Large intestine (tissue), 3 donors: Measurements from ENCODE around the gene GLI2. TPM values are rescaled to one million over a fixed set of nuclear protein-coding genes. Genes with fewer than 3 reads are reported as not detected.

ENCODE experiments used
- DNase-seq, 2 donors: peaks; one replicate each; pipeline versions ENCODE4 v3.0.0 to v3.0.0-alpha.2; 2013
- H3K27ac ChIP-seq: one replicate; pipeline ENCODE4 v1.5.1; 2013; ENCODE audit warnings: low read length
- H3K27me3 ChIP-seq: 2 replicates; pipeline ENCODE4 v1.6.1; 2013; ENCODE audit warnings: low read length; ENCODE audit not compliant: control insufficient read depth, insufficient read depth
- H3K36me3 ChIP-seq: 2 replicates; pipeline ENCODE4 v1.6.1; 2013; ENCODE audit warnings: low read length; ENCODE audit not compliant: control insufficient read depth, insufficient read depth
- H3K4me1 ChIP-seq: one replicate; pipeline ENCODE4 v1.6.1; 2013; ENCODE audit warnings: low read length; ENCODE audit not compliant: control insufficient read depth, insufficient read depth
- H3K4me3 ChIP-seq: one replicate; pipeline ENCODE4 v1.5.1; 2013; ENCODE audit warnings: low read length
- H3K9me3 ChIP-seq: one replicate; pipeline ENCODE4 v1.6.1; 2013; ENCODE audit warnings: mild to moderate bottlenecking, low read depth, low read length, moderate library complexity; ENCODE audit not compliant: control insufficient read depth
- WGBS: methylation state at CpG from one replicate; pipeline ENCODE4 v1.1.5; 2013; ENCODE audit warnings: low lambda C conversion rate; ENCODE audit not compliant: insufficient coverage; 5-methylcytosine and 5-hydroxymethylcytosine counted together
- polyA plus RNA-seq: library from polyadenylated mRNA; unstranded; fragments of 120-200 nt; gene quantifications from one replicate; pipeline ENCODE4 v1.2.1, GENCODE V29; 2013

The GLI2 gene
- polyA plus RNA-seq, 1 donor, result 4.1 TPM

DNA sequence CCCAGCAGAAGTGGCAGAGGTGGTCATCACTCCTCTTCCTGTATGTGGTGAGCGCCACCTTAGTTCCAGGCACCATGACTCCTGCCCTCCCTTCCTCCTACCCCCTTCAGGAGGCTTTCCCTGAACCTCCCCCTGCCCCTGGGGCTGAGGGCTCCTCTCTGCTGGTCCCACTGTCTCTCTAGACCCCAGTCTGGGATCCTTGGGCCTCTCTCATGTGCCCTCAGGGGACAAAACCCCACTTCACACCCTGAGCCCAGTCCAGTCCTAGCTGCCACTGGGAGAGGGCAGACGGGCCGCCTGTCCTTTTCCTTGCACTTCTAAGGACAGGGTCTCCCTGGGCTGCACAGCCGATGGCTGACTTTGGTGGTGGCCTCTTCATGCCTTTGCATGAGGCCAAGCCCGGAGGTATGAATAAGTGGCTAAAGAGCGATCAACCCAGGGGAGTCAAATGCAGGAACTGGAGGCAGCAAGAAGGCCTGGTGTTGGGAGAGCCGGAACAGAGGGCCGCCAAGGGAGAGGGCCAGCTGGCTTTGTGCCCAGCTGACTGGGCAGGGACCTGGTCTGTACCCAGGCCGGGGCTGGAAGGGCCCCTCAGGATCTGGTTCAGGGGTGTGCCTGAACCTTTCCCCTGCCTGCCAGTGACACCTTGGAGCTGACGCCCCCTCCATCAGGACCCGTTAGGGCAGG, 29.5 kb downstream of the GLI2 start:
- no peaks in the 10 kb centered on the region for H3K9me3 ChIP-seq
- DNase-seq, result no peak
- WGBS, result no CpG with 5 or more reads among the region's 11 CpGs
- H3K36me3 ChIP-seq, result no peaks in the 10 kb centered on the region
- peak overlapping the region; percentile 56 for H3K27ac ChIP-seq
- H3K4me3 ChIP-seq, result no peak overlapping the region
- peaks cover 7% of the 10 kb centered on the region for H3K4me1 ChIP-seq
- H3K27me3 ChIP-seq, result peaks cover 7% of the 10 kb centered on the region

DNA sequence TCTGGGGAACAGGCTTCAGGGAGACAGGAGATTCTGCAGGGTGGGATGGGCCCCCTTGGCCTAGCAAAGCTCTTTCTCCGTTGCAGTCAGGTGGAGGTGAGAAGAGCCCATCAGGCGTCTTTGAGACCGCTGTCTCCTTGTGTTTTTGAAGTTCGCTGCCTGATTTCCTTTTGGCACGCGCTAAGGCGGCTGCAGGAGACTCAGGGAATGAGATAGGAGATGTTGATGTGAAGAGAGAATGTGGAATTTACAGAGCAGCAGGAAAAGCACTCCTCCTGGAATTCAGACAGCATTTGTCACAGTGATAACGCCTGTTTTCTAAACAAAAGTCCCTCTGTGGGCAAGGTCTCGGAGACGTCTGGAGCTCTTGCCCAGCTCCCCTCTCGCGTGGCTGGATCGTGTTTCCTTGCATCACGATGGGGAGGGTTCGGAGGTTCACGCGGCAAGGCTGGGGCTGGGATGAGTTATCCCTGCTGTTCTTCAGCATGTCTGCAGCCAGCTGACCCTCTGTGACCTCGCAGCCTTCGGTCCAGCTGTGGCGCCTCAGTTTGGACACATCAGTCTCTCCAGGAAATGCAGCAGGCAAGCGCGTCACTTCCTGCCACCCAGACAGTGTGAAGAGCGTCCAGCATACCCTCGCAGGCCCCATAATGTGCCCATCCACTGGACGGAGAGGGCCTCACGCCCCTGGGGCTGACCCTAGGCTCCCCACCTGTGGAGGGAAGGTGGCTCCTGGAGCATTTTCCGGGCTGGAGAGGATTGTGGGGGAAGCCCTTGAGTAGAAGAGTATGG, 30.2 kb downstream of the GLI2 start:
- peaks cover 7% of the 10 kb centered on the region for H3K27me3 ChIP-seq
- peak; percentile 58 to 66 for DNase-seq
- no peaks in the 10 kb centered on the region for H3K36me3 ChIP-seq
- peaks cover 7% of the 10 kb centered on the region for H3K4me1 ChIP-seq
- no CpG with 5 or more reads among the region's 27 CpGs for WGBS
- H3K9me3 ChIP-seq, result no peaks in the 10 kb centered on the region
- peak overlapping the region; percentile 65 for H3K27ac ChIP-seq
- no peak overlapping the region for H3K4me3 ChIP-seq

GRCh38 chr2:120766470-120767351, 31.0 kb downstream of the GLI2 start:
- no peak for DNase-seq
- Histone ChIP-seq H3K27ac (peak overlapping the region; percentile 65), H3K9me3 (no peaks in the 10 kb centered on the region), H3K36me3 (no peaks in the 10 kb centered on the region), H3K4me1 (peaks cover 7% of the 10 kb centered on the region), H3K4me3 (no peak overlapping the region), H3K27me3 (peaks cover 7% of the 10 kb centered on the region)
- no CpG with 5 or more reads among the region's 14 CpGs for WGBS

DNA sequence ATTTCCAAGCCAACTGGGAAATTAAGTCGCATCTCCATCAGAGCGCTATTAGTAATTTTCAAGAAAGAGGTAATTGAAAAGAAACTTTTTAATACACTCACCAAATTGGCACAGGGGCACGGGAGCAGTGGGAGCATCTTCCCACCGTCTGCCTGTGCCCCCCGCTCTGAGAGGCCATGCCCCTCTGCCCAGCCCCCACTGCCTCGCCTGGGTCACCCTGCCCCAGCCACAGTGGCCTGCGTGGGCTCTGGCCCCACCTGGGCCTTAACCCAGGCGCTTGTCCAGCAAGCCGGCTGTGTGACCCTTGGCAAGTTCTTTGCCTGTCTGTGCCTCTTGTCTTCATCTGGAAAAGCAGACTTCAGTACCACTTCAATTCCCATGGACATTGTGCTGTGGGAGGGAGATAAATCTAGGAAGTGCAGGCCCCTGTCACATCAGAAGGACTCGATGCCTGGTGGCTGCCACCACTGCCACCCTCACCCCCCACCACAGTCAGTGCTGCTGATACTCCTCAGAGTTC, 31.9 kb downstream of the GLI2 start:
- Histone ChIP-seq H3K27me3 (peaks cover 7% of the 10 kb centered on the region), H3K9me3 (no peaks in the 10 kb centered on the region), H3K4me3 (no peak overlapping the region), H3K4me1 (peaks cover 7% of the 10 kb centered on the region), H3K36me3 (no peaks in the 10 kb centered on the region), H3K27ac (no peak overlapping the region)
- no CpG with 5 or more reads among the region's 10 CpGs for WGBS
- DNase-seq, result no peak

DNA sequence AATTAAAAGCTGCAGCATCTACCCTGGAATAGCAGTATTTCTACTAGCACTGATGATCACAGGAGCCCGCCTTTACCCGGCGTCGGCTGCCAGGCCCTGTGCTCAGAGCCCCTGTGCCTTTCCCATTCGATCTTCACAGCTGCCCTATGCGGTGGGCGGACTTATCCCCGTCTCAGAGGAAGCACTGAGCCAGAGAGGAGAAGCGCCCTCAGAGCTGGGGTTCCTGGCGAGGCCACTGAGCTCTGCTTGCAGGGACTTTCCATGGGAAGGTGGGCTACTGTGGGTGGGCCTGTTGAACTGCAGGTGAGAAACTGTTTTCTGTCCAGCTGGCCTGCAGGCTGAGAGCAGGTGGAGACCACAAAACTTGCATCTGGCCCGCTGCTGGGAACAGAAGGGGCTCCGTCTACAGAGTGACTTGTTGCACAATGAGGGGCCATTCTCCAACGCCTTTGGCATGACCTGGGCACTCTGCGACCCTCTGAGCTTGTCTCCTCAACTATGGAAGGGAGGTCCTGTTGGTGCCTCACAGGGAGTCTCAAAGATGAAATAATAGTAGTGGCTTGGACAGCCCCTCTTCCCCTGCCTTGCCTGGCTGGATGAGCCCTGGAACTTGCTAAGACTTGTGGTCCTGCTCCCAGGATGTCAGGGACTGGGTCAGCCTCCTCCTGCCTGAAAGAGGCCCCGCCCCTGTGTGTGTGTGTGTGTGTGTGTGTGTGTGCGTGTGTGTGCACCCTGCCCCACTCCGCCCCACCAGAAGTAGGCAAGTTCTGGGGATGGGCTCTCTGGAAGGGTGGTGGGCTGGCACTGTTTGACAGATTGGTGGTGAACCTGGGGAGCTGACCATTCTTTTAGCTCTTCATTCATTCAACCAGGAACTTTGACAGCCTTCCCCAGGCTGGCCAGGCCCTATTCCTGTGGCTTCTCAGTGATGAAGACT, 32.7 kb downstream of the GLI2 start:
- Histone ChIP-seq H3K36me3 (no peaks in the 10 kb centered on the region), H3K4me1 (peaks cover 7% of the 10 kb centered on the region), H3K27me3 (peaks cover 7% of the 10 kb centered on the region), H3K27ac (no peak overlapping the region), H3K9me3 (no peaks in the 10 kb centered on the region), H3K4me3 (no peak overlapping the region)
- no peak for DNase-seq
- WGBS, result no CpG with 5 or more reads among the region's 17 CpGs

GRCh38 chr2:120769076-120769786, 33.6 kb downstream of the GLI2 start:
- WGBS, result no CpG with 5 or more reads among the region's 11 CpGs
- no peak overlapping the region for H3K4me3 ChIP-seq
- peaks cover 7% of the 10 kb centered on the region for H3K27me3 ChIP-seq
- no peak overlapping the region for H3K27ac ChIP-seq
- H3K36me3 ChIP-seq, result no peaks in the 10 kb centered on the region
- no peak for DNase-seq
- H3K9me3 ChIP-seq, result no peaks in the 10 kb centered on the region
- peaks cover 2% of the 10 kb centered on the region for H3K4me1 ChIP-seq

- peaks cover 2% of the 10 kb centered on the region for H3K4me1 ChIP-seq
- no peak overlapping the region for H3K4me3 ChIP-seq
- no CpG with 5 or more reads among the region's 2 CpGs for WGBS
- DNase-seq, result no peak
- peaks cover 9% of the 10 kb centered on the region for H3K27me3 ChIP-seq
- H3K9me3 ChIP-seq, result no peaks in the 10 kb centered on the region
- H3K36me3 ChIP-seq, result no peaks in the 10 kb centered on the region
- no peak overlapping the region for H3K27ac ChIP-seq
Measured at GRCh38 chr2:120769787-120770120, 34.1 kb downstream of the GLI2 start.

- no peak overlapping the region for H3K27ac ChIP-seq
- H3K36me3 ChIP-seq, result no peaks in the 10 kb centered on the region
- H3K4me3 ChIP-seq, result no peak overlapping the region
- DNase-seq, result no peak
- WGBS, result no CpG with 5 or more reads among the region's 4 CpGs
- peaks cover 12% of the 10 kb centered on the region for H3K27me3 ChIP-seq
- H3K9me3 ChIP-seq, result no peaks in the 10 kb centered on the region
- H3K4me1 ChIP-seq, result peaks cover 2% of the 10 kb centered on the region
Measured at GRCh38 chr2:120770176-120770575, 34.5 kb downstream of the GLI2 start.

GRCh38 chr2:120770641-120771040, 35.0 kb downstream of the GLI2 start:
- H3K9me3 ChIP-seq, result no peaks in the 10 kb centered on the region
- peaks cover 2% of the 10 kb centered on the region for H3K4me1 ChIP-seq
- H3K27me3 ChIP-seq, result peaks cover 9% of the 10 kb centered on the region
- no peak for DNase-seq
- no peak overlapping the region for H3K4me3 ChIP-seq
- H3K36me3 ChIP-seq, result no peaks in the 10 kb centered on the region
- WGBS, result no CpG with 5 or more reads among the region's 6 CpGs
- H3K27ac ChIP-seq, result no peak overlapping the region
